CD4-positive, alpha-beta T cell treated with Interleukin-2 at 100 ng/mL for 4 hours (primary cell): ENCODE results near the gene TEX19.

Source experiments
- DNase-seq: peaks from one replicate; pipeline ENCODE4 v3.0.0-alpha.2; 2020; ENCODE audit warnings: low spot score

TEX19 gene

DNA sequence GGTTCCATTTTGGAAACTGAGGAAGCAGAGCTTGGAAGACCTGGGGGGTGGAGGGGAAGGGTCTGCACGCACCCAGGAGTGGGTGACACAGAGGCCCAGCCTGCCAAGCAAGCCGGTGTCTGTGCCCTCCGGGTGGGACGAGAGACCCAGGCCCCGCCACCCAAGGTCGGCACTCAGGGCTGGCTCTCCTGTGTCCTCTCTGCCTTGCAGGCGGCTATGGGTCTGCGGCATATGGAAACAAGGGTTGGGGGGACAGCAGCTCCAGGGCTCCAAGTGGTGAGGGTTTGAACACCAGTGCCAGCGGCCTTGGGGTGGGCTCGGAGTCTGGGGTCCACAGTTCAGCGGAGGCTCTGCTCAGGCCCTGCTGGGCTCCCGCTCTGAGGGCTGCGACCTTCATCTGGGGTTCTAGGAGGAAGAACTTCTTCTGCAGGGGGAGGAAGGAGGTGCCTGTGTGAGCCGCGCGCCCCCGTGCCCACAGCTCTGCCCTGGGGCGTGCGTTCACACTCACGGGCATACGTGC is 37.0 kb upstream of the TEX19 start:
- no peak for DNase-seq

DNA sequence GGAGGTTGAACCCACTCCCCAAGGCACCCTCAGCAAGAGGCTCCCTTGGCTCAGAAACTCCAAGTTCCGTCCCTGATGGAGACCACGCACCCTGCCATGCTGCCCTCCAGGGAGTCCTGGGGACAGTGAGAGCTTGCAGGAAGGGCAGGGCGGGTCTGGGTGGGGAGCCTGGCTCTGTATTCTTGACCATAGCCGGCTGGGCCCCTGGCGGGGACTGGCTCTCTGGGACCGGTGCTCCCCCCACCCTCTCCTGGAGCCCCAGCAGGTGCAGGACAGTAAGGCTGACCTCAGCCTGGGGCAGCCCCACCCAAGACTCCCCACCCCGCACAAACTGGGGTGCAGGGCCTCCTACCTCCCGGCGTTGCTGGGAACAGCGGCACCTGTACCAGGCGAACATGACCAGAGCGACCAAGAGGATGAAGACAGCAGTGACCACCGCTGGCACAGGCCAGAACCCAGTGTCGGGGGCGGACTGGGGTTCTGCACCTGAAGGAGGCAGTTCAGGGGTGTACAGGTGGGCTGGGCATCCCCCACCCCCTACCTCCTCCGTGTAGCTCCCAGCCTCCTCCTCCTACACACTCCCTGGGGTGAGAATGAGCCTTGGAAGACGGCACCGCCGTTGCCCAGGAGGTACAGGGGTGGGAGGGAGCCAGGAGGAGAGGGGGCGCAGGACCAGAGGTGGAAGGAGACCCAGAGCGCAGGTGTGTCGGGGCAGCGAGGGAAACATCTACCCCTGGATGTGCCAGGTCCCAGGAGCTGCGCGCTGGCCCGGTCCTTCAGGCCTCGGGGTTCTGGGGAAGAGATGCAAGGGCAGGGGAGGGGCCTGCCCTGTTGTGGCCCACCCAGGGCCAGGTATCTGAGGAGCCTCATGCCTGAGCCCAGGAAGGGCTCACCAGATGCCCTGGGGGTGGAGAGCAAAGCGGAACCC is 36.3 kb upstream of the TEX19 start:
- no peak for DNase-seq

- no peak for DNase-seq
Measured at GRCh38 chr17:82323514-82324234, 35.4 kb upstream of the TEX19 start.

DNA sequence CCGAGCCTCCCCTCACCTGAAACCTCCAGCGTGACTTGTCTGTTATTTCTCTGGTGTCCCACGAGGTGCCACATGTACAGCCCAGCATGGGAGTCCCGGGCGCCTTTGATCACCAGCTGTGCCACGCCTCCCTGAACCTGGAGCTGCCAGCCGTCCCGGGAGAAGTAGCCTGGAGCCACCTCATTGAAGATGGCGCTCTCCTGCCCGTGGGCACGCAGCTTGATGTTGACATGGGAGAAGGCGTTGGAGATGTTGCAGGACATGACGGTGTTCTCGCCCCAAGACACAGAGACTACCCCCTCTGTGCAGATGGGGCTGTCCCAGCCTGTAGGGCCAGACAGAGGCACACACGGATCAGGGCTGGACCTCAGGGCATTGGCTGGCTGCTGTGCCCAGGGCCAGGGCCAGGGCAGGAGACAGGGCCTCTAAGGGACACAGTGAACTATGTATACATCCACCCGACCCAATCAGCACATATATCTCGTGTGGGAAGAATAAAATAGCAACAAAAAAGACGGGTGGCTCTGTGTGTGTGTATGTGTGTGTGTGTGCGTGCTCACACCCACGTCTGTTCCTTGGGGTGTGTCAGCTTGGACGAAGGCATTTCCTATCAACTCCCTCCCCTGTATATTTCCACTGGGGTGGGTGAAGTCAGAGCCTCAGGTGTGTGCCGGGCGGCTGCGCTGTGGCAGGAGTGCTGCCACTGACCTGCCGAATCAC is 34.3 kb upstream of the TEX19 start:
- no peak for DNase-seq

GRCh38 chr17:82325286-82326180 is 33.5 kb upstream of the TEX19 start:
- DNase-seq: no peak

- no peak for DNase-seq
Measured at GRCh38 chr17:82327289-82327688, 31.8 kb upstream of the TEX19 start.

DNA sequence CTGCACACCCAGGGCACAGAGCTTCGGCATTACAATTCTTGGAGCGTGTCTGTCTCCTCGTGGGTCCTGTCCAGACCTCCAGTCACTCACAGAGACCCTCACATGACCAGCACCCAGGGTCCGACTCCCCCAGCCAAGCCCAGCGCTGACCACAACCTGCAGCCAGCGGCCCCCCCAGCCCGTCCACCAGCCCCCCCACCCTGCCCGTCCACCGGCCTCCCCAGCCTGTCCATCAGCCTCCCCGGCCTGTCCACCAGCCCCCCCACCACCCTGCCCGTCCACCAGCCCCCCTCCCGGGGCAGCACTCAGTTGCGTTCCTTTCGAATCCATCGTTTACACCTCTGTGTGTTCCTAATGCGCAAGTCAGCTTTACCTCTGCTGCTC is 31.3 kb upstream of the TEX19 start:
- DNase-seq: no peak

GRCh38 chr17:82328141-82328993 is 30.7 kb upstream of the TEX19 start:
- DNase-seq: no peak

DNA sequence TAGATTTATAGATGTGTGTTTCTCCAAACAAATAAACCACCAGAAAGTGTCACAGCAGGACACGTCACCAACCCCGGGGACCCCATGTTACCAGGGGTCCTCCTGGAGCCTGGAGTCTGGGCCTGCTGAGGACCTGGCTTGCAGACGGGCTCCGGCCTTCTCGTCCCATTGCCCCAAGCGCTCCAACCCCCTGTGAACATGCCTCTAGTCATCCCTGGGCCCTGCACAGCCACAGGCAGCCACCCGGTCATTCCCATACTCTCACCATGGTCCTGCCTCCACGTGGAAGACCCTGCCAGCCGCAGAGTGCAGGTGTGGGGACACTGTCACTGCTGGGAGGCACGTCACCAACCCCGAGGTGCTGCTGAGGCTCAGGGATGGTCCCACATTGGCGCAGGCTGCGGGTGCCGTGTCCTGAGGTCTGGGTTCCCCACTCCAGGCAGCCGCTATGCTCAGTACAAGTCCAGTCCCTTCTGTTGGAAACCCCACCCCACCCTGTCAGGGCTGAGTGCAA is 30.0 kb upstream of the TEX19 start:
- DNase-seq: no peak

- DNase-seq: no peak
Measured at GRCh38 chr17:82329683-82330321, 29.2 kb upstream of the TEX19 start.

DNA sequence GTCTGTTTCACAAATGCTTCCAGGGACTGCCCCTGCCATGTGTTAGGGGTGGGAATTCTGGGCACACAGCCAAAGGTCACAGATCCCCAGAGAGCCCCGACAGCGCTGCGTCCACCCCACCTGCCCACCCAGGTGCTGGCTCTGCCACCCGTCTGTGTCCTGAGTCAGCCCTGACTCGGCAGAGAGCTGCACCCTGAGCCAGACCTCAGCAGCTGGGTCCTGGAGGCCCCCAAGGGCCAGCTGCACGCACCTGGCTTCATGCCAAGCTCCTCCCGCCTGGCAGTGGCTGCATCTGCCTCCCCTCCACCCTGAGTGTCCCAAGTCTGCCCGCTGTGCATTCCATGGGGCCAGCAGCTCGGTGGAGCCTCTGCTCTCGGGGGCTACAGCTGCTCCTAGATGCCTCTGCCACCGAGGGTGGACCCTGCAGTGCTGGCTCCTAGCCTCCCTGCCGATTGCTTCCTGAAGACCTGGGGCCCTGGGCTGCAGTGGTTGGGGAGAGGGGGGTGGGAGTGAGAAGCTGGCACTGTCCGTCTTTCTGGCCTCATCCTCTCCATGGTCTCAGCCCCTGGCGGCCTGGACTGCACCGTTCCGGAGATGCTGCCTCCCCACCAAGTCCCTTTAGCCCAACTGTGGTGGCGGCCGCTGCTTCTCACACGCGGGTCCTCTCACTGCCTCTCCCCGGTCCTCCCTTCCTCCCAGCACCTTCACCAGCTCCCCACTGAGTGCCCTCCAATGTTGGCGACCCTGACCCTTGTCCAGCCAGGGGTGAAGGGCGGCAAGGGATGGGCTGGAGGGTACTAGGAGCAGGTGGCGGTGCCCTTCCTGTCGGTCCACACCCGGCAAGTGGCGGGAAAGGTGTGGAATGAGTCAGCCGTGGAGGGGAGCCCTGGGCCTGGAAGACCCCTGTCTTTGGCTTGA is 28.5 kb upstream of the TEX19 start:
- DNase-seq: no peak

DNA sequence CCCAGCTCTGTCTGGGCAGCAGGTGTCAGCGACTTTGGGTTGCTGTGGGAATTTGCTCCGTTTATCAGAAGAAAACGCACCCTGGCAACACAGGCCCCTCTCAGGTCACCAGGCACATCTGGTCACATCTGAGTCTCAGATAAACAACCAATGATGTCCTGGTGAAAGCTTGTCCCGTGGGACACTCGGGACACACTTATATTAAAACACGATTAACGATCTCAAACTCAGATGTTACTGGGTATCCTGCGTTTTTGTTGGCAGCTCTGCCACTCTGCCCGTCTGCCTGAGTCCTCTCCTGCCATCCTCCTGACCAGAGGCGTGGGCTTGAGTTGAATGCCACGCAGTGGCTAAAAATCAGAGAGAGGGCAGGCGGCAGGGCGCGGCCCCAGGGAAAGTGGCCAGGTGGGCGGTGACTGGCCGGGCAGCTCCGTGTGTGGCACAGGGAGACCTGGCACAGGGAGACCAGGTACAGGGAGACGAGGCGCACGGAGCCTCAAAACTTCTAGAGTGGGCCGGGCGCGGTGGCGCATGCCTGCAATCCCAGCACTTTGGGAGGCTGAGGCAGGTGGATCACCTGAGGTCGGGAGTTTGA is 27.6 kb upstream of the TEX19 start:
- DNase-seq: no peak

DNA sequence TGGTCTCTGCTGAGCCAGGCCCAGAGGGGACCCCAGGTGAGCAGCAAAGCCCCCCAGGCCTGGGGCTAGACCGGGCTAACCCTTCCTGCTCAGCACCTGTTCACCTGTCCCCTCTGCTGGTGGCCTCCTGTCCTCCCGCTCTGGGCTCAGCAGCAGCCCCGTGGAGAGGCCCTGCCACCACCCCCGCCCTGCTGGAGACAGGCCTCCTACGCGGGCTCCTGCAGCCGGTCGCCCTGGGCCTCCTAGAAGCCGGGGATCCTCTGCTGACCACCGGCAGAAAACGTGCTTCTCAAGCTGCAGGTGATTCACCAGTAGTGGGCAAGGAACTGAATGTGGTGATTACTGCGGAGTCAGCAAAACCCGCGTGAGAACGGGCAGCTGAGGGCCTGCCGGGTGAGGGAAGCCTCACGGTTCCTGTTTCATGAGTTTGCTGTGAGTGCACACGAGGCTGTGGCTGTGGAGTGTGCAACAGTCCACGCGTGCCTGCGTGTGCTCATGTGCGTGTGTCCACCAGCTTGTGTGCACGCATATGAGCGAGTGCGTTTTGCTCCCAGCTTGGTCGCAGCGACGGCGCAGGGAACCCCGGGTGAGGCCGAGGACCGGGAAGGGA is 26.3 kb upstream of the TEX19 start:
- DNase-seq: peak; percentile 37

- no peak for DNase-seq
Measured at GRCh38 chr17:82333279-82334171, 25.5 kb upstream of the TEX19 start, which contains the start of gene SECTM1. Gene SECTM1 (minus strand): TSS chr17:82333766. CDS start chr17:82327240, 6,526 bp downstream.

- no peak for DNase-seq
Measured at GRCh38 chr17:82334204-82334621, 24.8 kb upstream of the TEX19 start.

GRCh38 chr17:82334622-82335394 is 24.2 kb upstream of the TEX19 start:
- no peak for DNase-seq
